ENCODE results near the gene GP1BB. TPM values are rescaled to one million over a fixed set of nuclear protein-coding genes. Genes with fewer than 3 reads are reported as not detected.

The GP1BB gene
- polyA plus RNA-seq, 3 donors, result 0.13 to 1.5 (median 0.26) TPM

GRCh38 chr22:19707347-19708290, 15.7 kb upstream of the GP1BB start:
- no peaks in the 10 kb centered on the region for H3K27me3 ChIP-seq (ENCODE audit: control insufficient read depth in 2 of 2, insufficient read depth in 2 of 2, low read length in 2 of 2)
- Mint-ChIP-seq H3K36me3 (no peaks in the 10 kb centered on the region), H3K27me3 (ENCODE audit: low read depth in 3 of 3) (peaks cover 0 to 5% (median 1%) of the 10 kb centered on the region in 3 donors), H3K4me1 (peaks cover 8% of the 10 kb centered on the region), H3K9me3 (no peaks in the 10 kb centered on the region), H3K27ac (no peak overlapping the region), H3K4me3 (no peak overlapping the region)
- peaks cover 0 to 7% of the 10 kb centered on the region in 2 donors for H3K4me1 ChIP-seq (ENCODE audit: control insufficient read depth in 1 of 2, insufficient read depth in 2 of 2, low read length in 2 of 2)
- no peaks in the 10 kb centered on the region for H3K9me3 ChIP-seq (replicated peaks in 1 of 2; ENCODE audit: control insufficient read depth in 1 of 2, insufficient read depth in 1 of 2, low read length in 2 of 2)
- no peak overlapping the region for H3K9ac ChIP-seq (ENCODE audit: insufficient read depth, low read length, poor library complexity, severe bottlenecking)
- no peak overlapping the region for H3K4me2 ChIP-seq (replicated peaks; ENCODE audit: extremely low read depth, low read length, poor library complexity, severe bottlenecking)
- no peaks in the 10 kb centered on the region for H3K36me3 ChIP-seq (replicated peaks in 1 of 2; ENCODE audit: control insufficient read depth in 1 of 2, insufficient read depth in 2 of 2, low read length in 2 of 2)
- H3K27ac ChIP-seq (ENCODE audit: low read depth in 1 of 2, low read length in 2 of 2), result no peak overlapping the region
- WGBS (ENCODE audit: insufficient coverage), result 94% methylated on average over 22 of the region's 24 CpGs
- no peak overlapping the region for H3K4me3 ChIP-seq (replicated peaks in 1 of 3; ENCODE audit: low read depth in 2 of 3, low read length in 3 of 3)
- intact Hi-C loops (cut with micrococcal nuclease), result no loop called here
- H3K79me2 ChIP-seq (ENCODE audit: insufficient read depth, low read length), result no peaks in the 10 kb centered on the region
- no peak for DNase-seq
- H2AFZ ChIP-seq (ENCODE audit: insufficient read depth, low read depth, low read length, poor library complexity, severe bottlenecking), result no peak overlapping the region
- no peak for TF ChIP-seq CTCF (IDR thresholded peaks at IDR 0.05)
- no peaks in the 10 kb centered on the region for H4K20me1 ChIP-seq (ENCODE audit: insufficient read depth, low read length)

- WGBS (ENCODE audit: insufficient coverage), result 91% methylated on average over 20 of the region's 20 CpGs
- H3K27me3 ChIP-seq (ENCODE audit: control insufficient read depth in 2 of 2, insufficient read depth in 2 of 2, low read length in 2 of 2), result peaks cover 0 to 6% of the 10 kb centered on the region in 2 donors
- H3K9ac ChIP-seq (ENCODE audit: insufficient read depth, low read length, poor library complexity, severe bottlenecking), result no peak overlapping the region
- H3K27ac ChIP-seq (ENCODE audit: low read depth in 1 of 2, low read length in 2 of 2), result no peak overlapping the region
- H3K4me3 Mint-ChIP-seq, result no peak overlapping the region
- H3K79me2 ChIP-seq (ENCODE audit: insufficient read depth, low read length), result no peaks in the 10 kb centered on the region
- no peak overlapping the region for H2AFZ ChIP-seq (ENCODE audit: insufficient read depth, low read depth, low read length, poor library complexity, severe bottlenecking)
- no peaks in the 10 kb centered on the region for H3K36me3 ChIP-seq (replicated peaks in 1 of 2; ENCODE audit: control insufficient read depth in 1 of 2, insufficient read depth in 2 of 2, low read length in 2 of 2)
- peaks cover 7 to 14% (median 7%) of the 10 kb centered on the region in 3 donors for H3K27me3 Mint-ChIP-seq (ENCODE audit: low read depth in 3 of 3)
- intact Hi-C loops (cut with micrococcal nuclease), result no loop called here
- peaks cover 0 to under 1% (median 0%) of the 10 kb centered on the region in 7 donors for H3K9me3 Mint-ChIP-seq
- H3K36me3 Mint-ChIP-seq, result no peaks in the 10 kb centered on the region
- H3K4me1 Mint-ChIP-seq, result peaks cover 8% of the 10 kb centered on the region
- peaks cover 0 to 7% of the 10 kb centered on the region in 2 donors for H3K4me1 ChIP-seq (ENCODE audit: control insufficient read depth in 1 of 2, insufficient read depth in 2 of 2, low read length in 2 of 2)
- no peak for TF ChIP-seq CTCF (IDR thresholded peaks at IDR 0.05)
- H3K4me2 ChIP-seq (replicated peaks; ENCODE audit: extremely low read depth, low read length, poor library complexity, severe bottlenecking), result no peak overlapping the region
- no peak for DNase-seq
- H3K9me3 ChIP-seq (replicated peaks in 1 of 2; ENCODE audit: control insufficient read depth in 1 of 2, insufficient read depth in 1 of 2, low read length in 2 of 2), result no peaks in the 10 kb centered on the region
- no peak overlapping the region for H3K4me3 ChIP-seq (replicated peaks in 1 of 3; ENCODE audit: low read depth in 2 of 3, low read length in 3 of 3)
- H3K27ac Mint-ChIP-seq, result no peak overlapping the region
- H4K20me1 ChIP-seq (ENCODE audit: insufficient read depth, low read length), result no peaks in the 10 kb centered on the region
Measured at GRCh38 chr22:19708321-19709011, 14.9 kb upstream of the GP1BB start.
